H9 (cell line): ENCODE data around the gene IFFO2. TPM values are rescaled to one million over a fixed set of nuclear protein-coding genes. Genes with fewer than 3 reads are reported as not detected.

Source experiments
- DNase-seq: peaks from one replicate; pipeline ENCODE4 v3.0.0-alpha.2; 2017
- H2AFZ ChIP-seq: one replicate; pipeline ENCODE4 v1.6.1; 2013; ENCODE audit warnings: mild to moderate bottlenecking, low read length, control low read depth, moderate library complexity
- H2AK5ac ChIP-seq: 2 replicates; pipeline ENCODE4 v1.6.1; 2013; ENCODE audit warnings: low read length, control low read depth, mixed read lengths; ENCODE audit not compliant: insufficient read length
- H2BK120ac ChIP-seq: one replicate; pipeline ENCODE4 v1.6.1; 2013; ENCODE audit warnings: low read depth, mild to moderate bottlenecking, low read length, control low read depth, inconsistent platforms; ENCODE audit not compliant: poor library complexity, severe bottlenecking
- H2BK12ac ChIP-seq: 2 replicates; pipeline ENCODE4 v1.6.1; 2013; ENCODE audit warnings: low read length, control low read depth, mixed read lengths, low read depth; ENCODE audit not compliant: insufficient read length
- H2BK15ac ChIP-seq: 2 replicates; pipeline ENCODE4 v1.6.1; 2013; ENCODE audit warnings: low read depth, low read length, control low read depth
- H2BK20ac ChIP-seq: one replicate; pipeline ENCODE4 v1.6.1; 2013; ENCODE audit warnings: low read depth, mild to moderate bottlenecking, low read length, control low read depth, inconsistent platforms; ENCODE audit not compliant: poor library complexity, severe bottlenecking
- H2BK5ac ChIP-seq: 2 replicates; pipeline ENCODE4 v1.6.1; 2013; ENCODE audit warnings: low read length, control low read depth, mixed read lengths; ENCODE audit not compliant: insufficient read length
- H3K14ac ChIP-seq: 2 replicates; pipeline ENCODE4 v1.6.1; 2013; ENCODE audit warnings: low read length, control low read depth; ENCODE audit not compliant: insufficient read depth
- H3K18ac ChIP-seq: 2 replicates; pipeline ENCODE4 v1.6.1; 2013; ENCODE audit warnings: low read depth, mild to moderate bottlenecking, mixed read lengths, low read length, control low read depth; ENCODE audit not compliant: insufficient read length
- H3K23ac ChIP-seq: 2 replicates; pipeline ENCODE4 v1.6.1; 2013; ENCODE audit warnings: low read length, control low read depth, mixed read lengths, low read depth; ENCODE audit not compliant: insufficient read length
- H3K23me2 ChIP-seq: 2 replicates; pipeline ENCODE4 v1.6.1; 2013; ENCODE audit warnings: low read depth, mild to moderate bottlenecking, mixed read lengths, low read length, control low read depth; ENCODE audit not compliant: insufficient read length, poor library complexity, severe bottlenecking
- H3K27ac ChIP-seq: 2 replicates; pipeline ENCODE4 v1.5.1; 2013; ENCODE audit warnings: low read length, control low read depth, mixed read lengths, low read depth; ENCODE audit not compliant: insufficient read length
- H3K27me3 ChIP-seq: 2 replicates; pipeline ENCODE4 v1.6.1; 2013; ENCODE audit warnings: low read length, control low read depth, inconsistent platforms; ENCODE audit not compliant: insufficient read depth
- H3K4ac ChIP-seq: 2 replicates; pipeline ENCODE4 v1.6.1; 2013; ENCODE audit warnings: low read depth, mild to moderate bottlenecking, control low read depth, inconsistent platforms, low read length, moderate library complexity
- H3K4me1 ChIP-seq: 2 replicates; pipeline ENCODE4 v1.6.1; 2013; ENCODE audit warnings: low read length, control low read depth, inconsistent platforms; ENCODE audit not compliant: insufficient read depth
- H3K4me2 ChIP-seq: 2 replicates; pipeline ENCODE4 v1.6.1; 2013; ENCODE audit warnings: low read length, control low read depth, mixed read lengths; ENCODE audit not compliant: insufficient read length, insufficient read depth
- H3K56ac ChIP-seq: 2 replicates; pipeline ENCODE4 v1.6.1; 2013; ENCODE audit warnings: low read depth, mild to moderate bottlenecking, mixed read lengths, low read length, control low read depth; ENCODE audit not compliant: insufficient read length
- H3K79me1 ChIP-seq: 2 replicates; pipeline ENCODE4 v1.6.1; 2013; ENCODE audit warnings: low read depth, mild to moderate bottlenecking, moderate library complexity, low read length, control low read depth, inconsistent platforms; ENCODE audit not compliant: insufficient read depth, poor library complexity, severe bottlenecking
- H3K79me2 ChIP-seq: 2 replicates; pipeline ENCODE4 v1.6.1; 2013; ENCODE audit warnings: low read length, control low read depth, inconsistent platforms; ENCODE audit not compliant: insufficient read depth
- H3K9ac ChIP-seq: 2 replicates; pipeline ENCODE4 v1.6.1; 2013; ENCODE audit warnings: low read length, control low read depth, mixed read lengths; ENCODE audit not compliant: insufficient read length; ENCODE audit errors: extremely low read depth
- H3K9me3 ChIP-seq: one replicate; pipeline ENCODE4 v1.6.1; 2013; ENCODE audit warnings: low read depth, low read length, inconsistent platforms; ENCODE audit not compliant: control insufficient read depth
- H3T11ph ChIP-seq: one replicate; pipeline ENCODE4 v1.6.1; 2013; ENCODE audit warnings: mild to moderate bottlenecking, low read length, control low read depth, inconsistent platforms
- H4K20me1 ChIP-seq: one replicate; pipeline ENCODE4 v1.6.1; 2013; ENCODE audit not compliant: control insufficient read depth, insufficient read length, insufficient read depth
- H4K5ac ChIP-seq: 2 replicates; pipeline ENCODE4 v1.6.1; 2013; ENCODE audit warnings: low read depth, mild to moderate bottlenecking, mixed read lengths, low read length, control low read depth; ENCODE audit not compliant: insufficient read length
- H4K8ac ChIP-seq: replicated peaks from 2 replicates; pipeline ENCODE4 v1.6.1; 2013; ENCODE audit warnings: low read length, control low read depth, mixed read lengths, low read depth; ENCODE audit not compliant: insufficient read length
- H4K91ac ChIP-seq: 2 replicates; pipeline ENCODE4 v1.6.1; 2013; ENCODE audit warnings: low read depth, mild to moderate bottlenecking, moderate library complexity, mixed read lengths, low read length, control low read depth; ENCODE audit not compliant: insufficient read length
- H3K27ac Mint-ChIP-seq, 3 experiments: 2 replicates in 2 of 3; 3 replicates in 1 of 3; pipeline ENCODE4 v1.8.0; 2020 to 2021; ENCODE audit warnings: mixed read lengths in 3 of 3, mild to moderate bottlenecking in 1 of 3, moderate library complexity in 1 of 3
- H3K27me3 Mint-ChIP-seq: 2 replicates; pipeline ENCODE4 v1.8.0; 2021; ENCODE audit warnings: low read depth, mild to moderate bottlenecking, moderate library complexity, mixed read lengths
- H3K36me3 Mint-ChIP-seq, 3 experiments: 2 replicates in 2 of 3; 3 replicates in 1 of 3; pipeline ENCODE4 v1.8.0; 2020 to 2021; ENCODE audit warnings: low read depth in 3 of 3, mixed read lengths in 3 of 3; ENCODE audit not compliant: insufficient read depth in 1 of 3
- H3K4me1 Mint-ChIP-seq, 2 experiments: 2 replicates each; pipeline ENCODE4 v1.8.0; 2020; ENCODE audit warnings: mixed read lengths in 2 of 2
- H3K4me3 Mint-ChIP-seq, 2 experiments: 2 replicates in 1 of 2; 3 replicates in 1 of 2; pipeline ENCODE4 v1.8.0; 2020 to 2021; ENCODE audit warnings: mild to moderate bottlenecking in 2 of 2, mixed read lengths in 2 of 2, moderate library complexity in 1 of 2
- H3K9me3 Mint-ChIP-seq, 2 experiments: 2 replicates in 1 of 2; 3 replicates in 1 of 2; pipeline ENCODE4 v1.8.0; 2020; ENCODE audit warnings: mild to moderate bottlenecking in 2 of 2, mixed read lengths in 2 of 2, moderate library complexity in 1 of 2
- CTCF ChIP-seq: fragments of 200-600 bp; sonication (generic); conservative IDR thresholded peaks from 3 replicates; pipeline ENCODE4 v1.8.0; 2021; ENCODE audit warnings: antibody characterized with exemption, mild to moderate bottlenecking
- WGBS: extraction: QIAGEN DNeasy Blood & Tissue Kit; methylation state at CpG from one replicate; pipeline ENCODE4 v1.1.7; 2013; ENCODE audit warnings: missing lambda C conversion rate, low lambda C conversion rate, mixed read lengths; ENCODE audit not compliant: insufficient read length; ENCODE audit errors: extremely low coverage; 5-methylcytosine and 5-hydroxymethylcytosine counted together
- total RNA-seq: library from RNA; stranded (reverse); gene quantifications from 2 replicates; pipeline ENCODE4 v1.2.1, GENCODE V29; 2021

IFFO2 gene
- total RNA-seq, 1 experiment from 2014 or later: 3.6 TPM

- H3K23ac ChIP-seq: no peak overlapping the region
- TF ChIP-seq CTCF: no peak
- no peak overlapping the region for H3K4me2 ChIP-seq
- H2AFZ ChIP-seq: no peak overlapping the region
- no peak overlapping the region for H3K27ac ChIP-seq
- no peaks in the 10 kb centered on the region for H3K9me3 Mint-ChIP-seq
- H3K79me2 ChIP-seq: no peaks in the 10 kb centered on the region
- H3K18ac ChIP-seq: no peak overlapping the region
- no peak overlapping the region for H3K27ac Mint-ChIP-seq
- no peak overlapping the region for H3T11ph ChIP-seq
- no peak overlapping the region for H3K56ac ChIP-seq
- no peak overlapping the region for H2BK20ac ChIP-seq
- no peak overlapping the region for H2AK5ac ChIP-seq
- H3K9me3 ChIP-seq: no peaks in the 10 kb centered on the region
- H2BK5ac ChIP-seq: no peak overlapping the region
- H2BK15ac ChIP-seq: no peak overlapping the region
- H4K91ac ChIP-seq: no peak overlapping the region
- H3K27me3 Mint-ChIP-seq: peaks cover 18% of the 10 kb centered on the region
- H4K20me1 ChIP-seq: no peaks in the 10 kb centered on the region
- peaks cover 11 to 12% of the 10 kb centered on the region in 2 experiments for H3K4me1 Mint-ChIP-seq
- no peak overlapping the region for H3K14ac ChIP-seq
- no peaks in the 10 kb centered on the region for H3K4me1 ChIP-seq
- H4K8ac ChIP-seq: no peak overlapping the region
- no peak overlapping the region for H2BK12ac ChIP-seq
- no peak overlapping the region for H2BK120ac ChIP-seq
- H3K27me3 ChIP-seq: no peaks in the 10 kb centered on the region
- WGBS: no CpG with 5 or more reads among the region's 2 CpGs
- H3K79me1 ChIP-seq: no peaks in the 10 kb centered on the region
- H3K4ac ChIP-seq: no peak overlapping the region
- no peaks in the 10 kb centered on the region for H3K36me3 Mint-ChIP-seq
- H4K5ac ChIP-seq: no peak overlapping the region
- DNase-seq: no peak
- H3K9ac ChIP-seq: no peak overlapping the region
- no peaks in the 10 kb centered on the region for H3K23me2 ChIP-seq
- H3K4me3 Mint-ChIP-seq: no peak overlapping the region
Observed at GRCh38 chr1:18967066-18967690, 10.7 kb upstream of the IFFO2 start.
